ENCODE data around the gene RRN3.
"Not testable (repeated sequence)": the region's sequence is repeated elsewhere in the genome, so short reads cannot be mapped to it uniquely, and the experiment has no call there.

- TF ChIP-seq POLR2A (IDR thresholded peaks at IDR 0.05; ENCODE audit: low read length); GATA1 (IDR thresholded peaks at IDR 0.05; ENCODE audit: low read depth, low read length): not testable (repeated sequence)
Observed at GRCh38 chr16:15142891-15143600, 49.0 kb upstream of the RRN3 start.

Data from erythroblast (primary cell).